AG08396 (cell line): Measurements from ENCODE around the gene SFMBT2.

Experiments used
- DNase-seq: peaks from one replicate; pipeline ENCODE4 v3.0.0; 2012; ENCODE audit warnings: low spot score, mixed read lengths

Gene SFMBT2

DNA sequence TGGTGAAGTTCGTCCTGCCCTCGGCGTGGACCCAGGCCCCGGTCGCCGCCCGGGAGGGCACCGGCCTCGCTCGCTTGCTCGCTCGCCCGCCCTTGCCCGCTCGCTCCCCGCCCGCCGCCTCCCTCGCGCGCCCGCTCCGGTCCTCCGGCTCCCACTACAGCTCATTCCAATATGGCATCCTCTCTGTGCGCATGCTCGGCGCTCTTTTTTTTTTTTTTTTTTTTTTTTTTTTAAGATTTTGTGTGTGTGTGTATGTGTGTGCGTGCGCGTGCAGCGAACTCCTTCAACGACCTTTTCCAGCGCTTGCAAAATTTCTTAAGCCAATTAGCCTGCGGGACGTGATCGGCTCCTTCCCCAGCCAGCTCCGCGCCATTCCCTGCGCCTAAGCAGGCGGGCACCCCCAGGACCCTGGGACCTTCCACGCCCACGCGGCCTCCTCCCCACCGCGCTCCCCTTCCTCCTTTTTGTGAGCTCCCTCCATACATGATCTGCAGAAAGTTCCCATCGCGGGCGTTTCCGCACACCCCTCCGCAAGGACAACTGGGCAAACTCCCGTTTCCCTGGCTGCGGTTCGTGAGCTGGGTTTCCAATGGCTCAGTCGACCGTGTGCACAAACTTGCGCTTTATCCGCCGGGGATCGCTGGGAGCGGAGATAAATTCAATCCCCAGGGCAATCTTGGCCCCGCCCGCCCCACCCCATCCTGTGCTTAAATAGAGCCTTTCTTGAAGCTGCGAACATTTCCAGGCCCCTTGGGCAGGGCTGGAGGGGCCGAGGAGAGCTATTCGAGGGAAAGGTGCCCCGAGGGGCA lies at the start of gene SFMBT2:
TSS of gene SFMBT2 (minus strand) at position 173 of the 809 bp plus-strand sequence. CDS start 29,136 bp downstream, outside the sequence.
- DNase-seq, result peak; percentile 92

DNA sequence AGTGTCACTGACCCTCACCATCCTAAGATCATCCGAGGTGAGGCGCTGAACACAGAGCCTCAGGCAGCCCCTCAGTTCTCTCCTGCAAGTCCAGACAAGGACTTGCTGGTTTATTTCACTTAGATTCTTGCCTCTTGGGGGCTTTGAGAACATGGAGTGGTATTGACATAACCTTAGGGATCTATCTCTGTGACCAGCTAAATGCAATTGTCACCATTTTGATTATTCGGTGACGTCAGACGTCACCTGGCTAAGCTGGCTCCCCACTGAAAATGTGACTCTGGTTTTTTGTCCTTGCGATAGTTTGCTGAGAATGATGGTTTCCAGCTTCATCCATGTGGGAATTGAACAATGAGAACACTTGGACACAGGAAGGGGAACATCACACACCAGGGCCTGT lies 49.2 kb upstream of the SFMBT2 start:
- no peak for DNase-seq

DNA sequence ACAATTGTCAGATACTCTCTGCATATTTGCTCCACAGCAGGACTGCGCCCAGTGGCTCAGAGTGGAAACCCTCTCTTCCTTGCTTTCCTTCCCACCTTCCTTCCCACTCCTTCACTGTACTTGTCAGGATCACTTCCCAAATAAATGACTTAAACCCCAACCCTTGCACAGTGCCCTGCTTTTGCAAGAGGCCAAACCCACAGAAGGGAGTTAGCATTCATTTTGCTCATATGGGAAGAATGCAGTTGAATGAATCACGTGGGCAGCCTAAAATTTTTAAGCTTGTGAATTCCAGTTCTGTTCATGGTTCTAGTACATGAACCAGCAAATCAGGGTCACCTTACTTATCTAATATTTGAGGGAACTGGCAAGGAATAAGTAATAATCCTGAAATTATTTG lies 47.7 kb upstream of the SFMBT2 start:
- DNase-seq, result no peak

DNA sequence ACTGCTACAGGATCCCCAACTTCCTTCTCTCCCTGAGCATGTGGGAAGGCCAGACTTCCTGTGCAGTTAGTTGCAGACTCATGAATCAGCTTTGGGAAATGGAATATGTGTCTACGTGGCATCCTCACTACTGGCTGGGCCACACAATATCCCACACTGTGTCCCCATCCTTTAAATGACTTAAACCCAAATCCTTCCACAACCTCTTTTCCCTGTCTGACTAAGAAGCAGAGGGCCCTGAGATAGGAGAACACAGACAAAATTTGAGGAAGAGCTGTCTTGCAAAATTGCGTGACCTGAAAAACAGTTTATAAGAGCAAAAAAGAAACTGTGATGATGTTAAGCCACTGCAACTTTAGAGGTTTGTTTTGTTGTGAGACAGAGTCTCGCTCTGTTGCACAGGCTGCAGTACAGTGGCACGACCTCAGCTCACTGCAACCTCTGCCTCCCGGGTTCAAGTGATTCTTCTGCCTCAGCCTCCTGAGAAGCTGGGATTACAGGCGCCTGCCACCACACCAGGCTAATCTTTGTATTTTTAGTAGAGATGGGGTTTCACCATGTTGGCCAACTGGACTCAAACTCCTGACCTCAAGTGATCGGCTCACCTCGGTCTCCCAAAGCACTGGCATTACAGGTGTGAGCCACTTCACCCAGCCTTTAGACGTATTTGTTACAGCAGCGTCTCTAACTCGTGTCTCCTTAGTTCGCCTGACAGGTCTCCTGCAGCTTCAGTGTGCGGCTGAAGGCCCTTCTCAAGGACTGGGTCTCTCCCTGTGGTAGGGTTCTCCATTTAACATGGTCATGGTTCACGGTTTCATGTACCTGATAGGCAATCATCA lies 46.9 kb upstream of the SFMBT2 start:
- DNase-seq, result no peak

DNA sequence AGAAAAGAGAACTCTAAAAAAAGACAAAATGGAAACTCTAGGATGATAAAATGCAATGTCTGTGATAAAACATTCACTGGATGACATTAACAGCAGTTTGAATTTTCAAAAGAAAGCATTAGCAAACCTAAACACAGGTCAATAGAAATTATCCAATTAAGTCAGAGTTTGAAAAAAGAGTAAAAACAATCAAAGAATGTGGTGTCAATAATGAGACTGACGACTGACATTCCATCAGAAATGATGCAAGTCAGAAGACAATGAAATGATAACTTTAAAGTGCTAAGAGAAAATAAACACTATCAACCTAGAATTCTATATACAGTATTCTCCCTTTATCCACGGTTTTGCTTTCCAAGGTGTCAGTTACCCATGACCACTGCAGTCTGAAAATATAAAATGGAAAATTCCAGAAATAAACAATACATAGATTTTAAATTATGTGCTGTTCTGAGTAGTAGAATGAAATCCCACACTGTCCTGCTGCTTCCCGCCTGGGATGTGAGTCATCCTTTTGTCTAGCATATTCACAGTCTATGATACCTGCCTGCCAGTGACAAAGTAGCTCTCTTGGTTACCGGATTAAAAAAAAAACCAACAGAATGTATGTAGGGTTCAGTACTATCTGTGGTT lies 38.3 kb upstream of the SFMBT2 start:
- DNase-seq, result no peak

DNA sequence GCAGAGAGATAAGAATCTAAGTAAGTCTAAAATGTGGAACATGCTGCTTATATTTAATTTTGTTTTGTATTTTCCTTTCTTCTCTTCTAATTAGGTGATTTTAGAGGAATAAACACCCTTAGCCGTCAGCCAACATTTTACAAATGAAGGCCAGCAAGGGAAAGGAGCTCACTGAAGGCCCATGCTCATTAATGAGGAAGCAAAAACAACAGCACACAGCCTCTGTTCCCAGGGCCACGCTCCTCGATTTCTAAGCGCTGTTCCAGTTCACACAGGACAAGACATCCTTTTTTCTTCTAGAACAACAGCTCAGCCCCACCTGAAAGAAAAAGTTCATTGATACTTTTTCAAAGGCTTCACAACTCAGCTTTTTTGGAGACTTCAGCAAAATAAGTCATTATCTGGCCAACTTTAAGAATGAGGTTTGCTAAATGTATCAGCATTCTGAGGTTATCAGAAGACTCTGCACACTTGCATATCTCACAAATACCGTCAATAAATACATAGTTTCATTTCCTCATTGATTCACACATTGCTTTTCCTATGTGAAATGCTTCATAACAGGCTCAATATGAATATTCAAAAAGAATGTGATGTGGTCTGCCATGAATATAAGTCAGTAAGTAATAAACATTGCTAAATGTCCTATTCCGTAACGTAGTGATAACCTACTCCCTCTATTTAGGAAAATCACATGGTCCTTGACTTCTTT lies 34.8 kb upstream of the SFMBT2 start:
- DNase-seq, result no peak

DNA sequence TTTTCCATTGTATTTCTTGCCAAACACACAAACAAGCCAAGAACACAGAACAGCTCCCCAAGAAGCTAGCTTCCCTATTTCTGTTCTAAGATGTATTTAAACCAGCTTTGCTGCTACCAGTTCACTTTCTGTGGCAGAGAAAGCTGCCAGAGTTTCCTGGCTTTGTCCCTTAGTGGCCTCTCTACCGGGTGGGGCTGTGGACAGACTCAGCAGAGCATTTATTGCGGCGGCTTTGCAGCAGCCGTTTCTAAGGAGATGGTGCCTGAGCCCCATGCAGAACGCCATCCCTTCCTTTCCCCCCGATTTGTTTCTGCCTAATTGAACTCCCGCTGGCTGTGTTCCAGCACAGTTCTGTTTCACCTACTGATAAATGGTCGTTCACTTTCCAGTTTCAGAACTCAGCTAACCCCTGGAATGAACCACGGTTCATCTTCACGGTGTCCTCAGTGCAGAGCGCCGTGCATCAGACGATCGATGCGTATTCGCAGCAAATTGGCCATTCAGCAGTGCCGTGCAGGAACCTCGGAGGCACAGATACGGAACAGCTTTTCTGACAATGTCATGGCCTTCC lies 33.8 kb upstream of the SFMBT2 start:
- no peak for DNase-seq

DNA sequence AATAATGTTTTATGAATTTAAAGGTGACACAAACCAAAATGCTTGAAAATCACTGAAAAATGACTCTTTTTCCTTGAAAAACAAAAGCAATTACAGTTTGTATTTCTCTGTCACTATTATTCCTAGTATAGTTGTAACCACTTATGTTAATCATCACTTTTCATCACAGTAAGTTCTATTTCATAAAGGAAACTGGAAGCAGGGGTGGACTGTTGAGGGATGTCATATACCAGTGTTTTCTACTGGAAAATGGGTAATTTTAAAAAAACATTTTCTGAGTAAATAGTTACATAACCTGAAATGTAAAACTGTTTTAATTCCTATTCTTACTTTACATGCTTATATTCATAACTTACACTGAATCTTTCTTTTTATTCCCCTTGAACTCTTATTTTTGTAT lies 32.2 kb upstream of the SFMBT2 start:
- DNase-seq, result no peak

DNA sequence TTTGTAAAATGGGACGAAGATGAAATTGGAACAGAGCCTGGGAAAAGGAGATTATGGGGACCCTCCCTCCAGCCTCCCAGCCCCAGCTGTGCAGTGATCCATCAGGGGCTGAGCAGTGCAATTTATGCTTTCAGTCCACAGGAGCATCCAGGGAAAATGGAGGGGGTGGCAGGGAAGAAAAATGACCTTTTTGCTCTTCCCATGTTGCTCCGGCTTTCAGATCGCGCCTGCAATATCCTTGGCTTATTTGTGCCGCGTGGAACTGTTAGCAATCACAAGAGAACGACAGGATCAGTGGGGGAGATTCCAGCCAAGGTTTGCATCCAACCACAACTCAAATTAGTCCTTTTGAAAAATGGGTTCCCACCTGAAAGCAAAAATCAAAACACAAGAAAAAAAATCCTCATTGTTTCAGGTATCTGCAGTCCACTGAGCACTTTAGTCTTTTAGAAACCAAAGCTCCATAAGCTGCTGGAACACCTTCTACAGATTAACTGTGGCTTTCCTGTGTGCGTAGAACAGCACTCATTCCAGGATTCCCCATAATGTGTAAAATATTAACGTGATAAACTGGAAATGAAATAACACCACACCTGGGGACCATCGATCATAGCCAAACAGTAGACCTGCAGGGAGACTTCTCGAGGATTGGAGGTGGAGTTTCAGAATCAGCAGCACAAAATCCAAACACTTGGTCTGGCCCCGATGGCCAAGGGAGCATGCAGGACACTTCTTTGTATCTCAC lies 30.7 kb upstream of the SFMBT2 start:
- DNase-seq, result no peak

DNA sequence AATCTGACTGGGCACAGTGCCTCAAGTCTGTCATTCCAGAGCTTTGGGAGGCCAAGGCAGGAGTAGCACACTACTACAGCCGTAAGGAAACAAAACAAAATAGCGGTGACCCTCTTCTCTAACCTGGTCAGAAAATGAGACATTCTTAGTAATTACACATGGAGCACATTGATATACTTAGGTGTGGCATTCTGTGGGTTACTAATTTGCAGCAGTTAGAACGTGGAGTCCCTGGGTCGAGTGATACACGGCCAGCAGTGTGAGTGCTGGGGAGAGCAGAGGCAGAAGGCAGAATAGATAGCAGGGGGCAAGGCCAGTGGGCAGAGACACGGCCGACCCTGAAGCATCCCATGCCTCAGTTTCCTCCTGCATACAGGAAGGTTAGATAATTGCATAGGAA lies 28.9 kb upstream of the SFMBT2 start:
- no peak for DNase-seq

DNA sequence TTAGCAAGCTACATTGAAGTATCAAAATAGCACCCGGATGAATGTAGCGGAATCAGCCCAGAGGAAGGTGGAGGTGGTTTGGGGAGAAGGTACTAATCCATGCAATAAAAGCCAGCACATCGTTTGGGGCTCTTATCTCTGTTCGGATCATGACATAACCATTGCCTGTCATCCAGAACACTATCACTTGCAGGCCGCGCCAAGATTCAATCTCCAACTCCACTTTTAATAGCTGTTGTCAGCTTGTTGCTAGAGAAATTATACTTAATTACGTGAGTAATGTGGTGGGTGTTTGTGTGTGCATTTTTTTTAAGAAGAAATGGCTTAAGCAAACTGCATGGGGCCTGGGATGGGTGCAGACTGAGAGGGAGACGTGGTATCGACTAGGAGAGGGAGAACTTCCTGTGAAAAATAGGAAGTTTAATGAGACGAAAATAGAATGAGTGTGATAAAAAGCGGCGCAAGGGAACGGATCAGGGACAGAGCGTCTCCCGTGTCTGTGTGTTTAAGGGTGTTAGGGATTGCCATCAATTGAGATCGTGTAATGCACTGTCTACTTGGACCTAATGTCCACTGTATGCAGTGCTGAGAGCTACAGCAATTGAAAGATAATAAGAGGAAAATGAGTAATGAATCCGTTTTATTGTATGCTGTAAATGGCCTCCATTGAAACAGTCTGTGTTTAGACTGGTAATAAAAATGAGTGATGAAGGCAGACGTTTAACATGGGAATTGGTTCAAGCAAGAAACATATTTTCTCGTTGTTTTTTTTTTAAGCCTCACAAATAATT lies 27.6 kb upstream of the SFMBT2 start:
- no peak for DNase-seq

DNA sequence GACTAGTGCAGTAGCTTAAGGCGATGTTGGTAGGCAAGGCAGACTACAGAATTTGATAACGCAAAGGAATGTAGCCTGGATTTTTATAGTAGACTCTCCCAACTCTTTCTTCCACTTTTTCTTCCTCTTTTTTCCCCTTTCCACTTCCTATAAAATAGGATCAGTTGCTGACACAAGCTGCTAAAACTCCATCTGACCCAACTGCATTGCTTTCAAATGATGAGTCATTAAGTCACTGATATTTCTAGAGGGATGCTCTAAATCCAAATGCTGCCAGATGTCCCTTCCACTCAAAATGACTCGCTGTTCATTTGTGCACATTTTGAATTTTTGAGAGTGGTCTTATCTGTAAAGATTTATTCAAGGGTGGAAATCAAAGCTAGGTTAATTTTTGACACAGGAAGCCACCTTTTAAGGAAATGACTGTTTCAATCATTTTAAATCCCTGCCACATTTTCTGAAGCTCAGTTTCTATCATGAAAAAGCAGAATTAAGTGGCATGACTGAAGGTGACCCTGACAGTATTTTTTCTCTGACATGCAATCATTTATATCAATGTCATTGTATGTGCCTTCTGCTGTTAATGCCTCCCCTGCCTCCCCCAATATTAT lies 25.8 kb upstream of the SFMBT2 start:
- DNase-seq, result no peak

DNA sequence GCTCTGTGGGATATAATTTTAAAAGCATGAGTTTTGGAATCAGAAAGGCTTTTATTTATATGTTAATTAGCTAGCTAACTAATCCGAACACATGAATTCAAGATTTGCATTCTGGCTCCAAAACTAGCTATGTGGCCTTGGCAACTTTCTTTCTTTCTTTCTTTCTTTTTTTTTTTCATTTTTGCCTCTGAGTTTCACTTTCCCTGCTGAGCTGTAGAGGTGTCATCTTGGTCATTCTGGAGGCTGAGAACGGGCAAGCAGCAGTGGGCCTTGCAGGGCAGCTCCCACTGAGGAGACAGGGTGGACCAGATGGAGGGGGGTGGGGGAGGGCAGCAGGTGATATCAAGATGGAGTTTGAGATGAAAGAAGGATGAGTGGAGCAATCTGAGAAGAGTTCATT lies 24.8 kb upstream of the SFMBT2 start:
- DNase-seq, result no peak

DNA sequence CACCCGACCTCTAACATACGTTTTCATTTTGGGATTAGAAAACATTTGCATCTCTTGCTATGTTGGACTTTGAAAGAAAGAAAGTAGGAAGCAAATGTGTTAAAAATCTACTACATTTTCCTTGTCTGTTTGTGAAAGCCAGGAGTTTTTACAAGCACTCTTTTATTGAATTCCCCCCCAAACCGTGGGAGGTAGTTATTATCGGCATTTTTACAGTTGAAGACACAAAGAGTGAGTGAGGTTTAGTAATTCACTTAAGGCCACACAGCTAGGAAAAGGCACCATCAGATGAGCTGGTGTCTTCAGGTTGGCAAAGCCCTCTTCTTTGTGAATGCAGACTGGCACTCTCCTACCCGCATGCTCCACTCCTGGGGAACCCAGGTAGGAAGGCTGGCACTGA lies 23.5 kb upstream of the SFMBT2 start:
- no peak for DNase-seq

DNA sequence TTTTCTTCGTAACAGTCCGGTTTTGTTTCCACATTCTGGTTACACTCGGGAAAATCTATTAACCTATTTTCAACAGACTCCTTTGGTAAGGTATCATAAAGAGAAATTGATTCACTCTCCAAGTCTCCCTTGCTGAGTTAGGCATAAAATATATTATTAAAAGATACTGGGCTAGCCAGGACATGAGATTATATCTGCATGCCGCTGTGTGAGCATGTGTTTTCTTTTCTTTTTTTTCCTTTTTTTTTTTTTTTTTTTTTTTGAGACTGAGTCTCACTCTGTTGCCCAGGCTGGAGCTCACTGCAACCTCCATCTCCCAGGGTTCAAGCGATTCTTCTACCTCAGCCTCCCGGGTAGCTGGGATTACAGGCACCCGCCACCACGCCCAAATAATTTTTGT lies 23.0 kb upstream of the SFMBT2 start:
- no peak for DNase-seq

DNA sequence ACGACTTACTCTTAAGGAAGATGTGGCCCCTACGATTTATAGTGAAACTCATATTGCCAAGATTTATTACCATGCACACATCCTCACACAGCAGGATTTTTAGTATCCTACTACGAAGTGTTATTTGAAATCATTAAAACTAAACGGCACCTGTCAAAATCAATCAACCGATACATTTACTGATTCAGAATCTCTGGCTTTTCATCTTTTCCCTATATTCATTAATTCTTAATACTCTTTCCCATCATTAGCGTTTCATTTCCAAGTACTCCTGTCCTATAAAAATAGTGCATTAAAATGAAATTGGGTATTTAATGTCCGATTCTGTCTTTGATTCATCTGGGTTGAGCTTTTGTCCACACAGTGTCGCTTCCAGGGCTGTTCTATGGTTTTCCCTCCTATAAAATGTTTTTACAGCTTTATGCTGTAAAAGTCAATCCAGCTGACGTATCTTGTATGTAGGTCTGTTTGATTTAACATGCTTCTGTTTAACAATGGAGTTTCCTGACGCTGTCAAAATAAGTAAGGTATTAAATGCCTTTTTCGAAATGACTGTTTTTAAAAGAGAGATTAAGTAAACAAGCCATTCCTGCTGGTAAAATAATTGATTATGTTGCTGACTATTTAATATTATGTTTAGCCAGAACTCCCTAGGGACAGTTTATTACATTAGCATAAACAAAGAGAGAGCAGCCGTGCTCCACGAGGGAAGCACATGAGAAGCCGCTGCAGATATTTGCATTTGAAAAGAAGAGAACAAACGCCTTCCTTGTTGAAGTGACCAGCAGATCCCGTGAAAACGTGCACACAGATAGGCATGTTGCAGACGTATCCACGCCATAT lies 22.3 kb upstream of the SFMBT2 start:
- DNase-seq, result no peak

DNA sequence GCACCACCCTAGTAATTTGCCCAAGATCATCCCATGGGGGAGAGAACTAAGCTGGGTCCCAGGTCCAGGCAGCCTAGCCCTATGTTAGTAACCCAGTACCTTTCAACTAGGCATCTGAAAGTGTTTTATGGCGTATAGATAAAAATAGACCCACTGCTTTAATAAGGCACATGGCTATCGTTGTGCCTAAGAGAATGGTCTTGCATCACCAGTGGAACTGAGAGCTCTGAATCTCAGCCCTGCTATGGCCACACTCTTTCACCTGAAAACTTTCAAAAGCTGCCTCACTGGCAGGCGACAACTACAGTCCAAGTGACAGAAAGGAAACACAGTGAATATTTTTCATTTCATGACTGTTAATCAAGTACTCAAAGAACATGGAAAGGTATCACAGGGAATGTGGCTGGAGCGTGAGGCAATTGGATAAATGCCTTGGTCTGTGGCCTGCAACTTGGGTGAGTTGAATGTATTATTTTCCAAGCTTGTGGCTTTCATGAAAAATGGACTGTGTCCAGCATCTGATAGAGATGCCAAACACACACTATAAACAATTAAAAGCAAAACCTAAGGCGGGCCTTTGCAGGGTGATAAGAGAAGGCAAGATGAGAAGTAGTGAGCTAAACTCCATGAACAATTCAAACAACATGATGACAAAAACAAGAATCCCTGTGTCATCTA lies 18.0 kb upstream of the SFMBT2 start:
- DNase-seq, result no peak

DNA sequence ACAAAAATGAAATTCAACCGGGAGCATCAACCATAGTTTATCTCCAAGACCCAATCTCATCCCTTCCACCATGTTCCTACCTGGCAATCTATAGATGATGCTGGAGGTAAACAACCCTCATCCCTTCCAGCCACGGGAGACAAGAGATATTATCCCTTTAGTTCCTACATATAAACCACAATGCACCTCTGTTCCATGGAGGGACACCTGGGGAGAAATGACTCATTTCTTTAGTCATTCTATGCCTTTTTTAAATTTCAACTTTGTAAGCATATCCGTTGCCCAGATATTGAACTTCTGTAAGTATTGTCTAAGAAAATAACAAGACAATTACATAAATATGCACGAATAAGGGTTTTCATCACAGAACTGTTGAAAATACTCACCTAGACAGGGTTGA lies 15.5 kb upstream of the SFMBT2 start:
- DNase-seq, result no peak
